GM12801 (cell line): ENCODE results near the gene CAPZA1.

Experiments
- CTCF ChIP-seq: IDR thresholded peaks from one replicate; pipeline ENCODE4 v1.5.1; 2011; ENCODE audit warnings: control low read depth; ENCODE audit not compliant: insufficient read length; ENCODE audit errors: extremely low read depth

Gene CAPZA1

GRCh38 chr1:112619518-112620376, at the start of gene CAPZA1:
TSS of gene CAPZA1 (plus strand) at chr1:112619832. CDS start at chr1:112619845, 13 bp downstream.
- TF ChIP-seq CTCF, result no peak

GRCh38 chr1:112575154-112575804, 44.4 kb upstream of the CAPZA1 start:
- no peak for TF ChIP-seq CTCF

GRCh38 chr1:112576240-112576639, 43.4 kb upstream of the CAPZA1 start:
- TF ChIP-seq CTCF, result no peak

GRCh38 chr1:112579801-112580510, 39.7 kb upstream of the CAPZA1 start:
- no peak for TF ChIP-seq CTCF

GRCh38 chr1:112581586-112582192, 37.9 kb upstream of the CAPZA1 start:
- TF ChIP-seq CTCF, result no peak

GRCh38 chr1:112583366-112583765, 36.3 kb upstream of the CAPZA1 start:
- TF ChIP-seq CTCF, result no peak

GRCh38 chr1:112589766-112590165, 29.9 kb upstream of the CAPZA1 start:
- no peak for TF ChIP-seq CTCF
